HG03095 (cell line): ENCODE measurements around the gene AMHR2.
"Not testable (repeated sequence)": the region's sequence is repeated elsewhere in the genome, so short reads cannot be mapped to it uniquely, and the experiment has no call there.

Experiments
- ATAC-seq: cut with Tn5 transposase; IDR thresholded peaks from one replicate; pipeline ENCODE4 v1.9.1; 2021; ENCODE audit warnings: moderate library complexity; ENCODE audit not compliant: unreplicated experiment

The AMHR2 gene

DNA sequence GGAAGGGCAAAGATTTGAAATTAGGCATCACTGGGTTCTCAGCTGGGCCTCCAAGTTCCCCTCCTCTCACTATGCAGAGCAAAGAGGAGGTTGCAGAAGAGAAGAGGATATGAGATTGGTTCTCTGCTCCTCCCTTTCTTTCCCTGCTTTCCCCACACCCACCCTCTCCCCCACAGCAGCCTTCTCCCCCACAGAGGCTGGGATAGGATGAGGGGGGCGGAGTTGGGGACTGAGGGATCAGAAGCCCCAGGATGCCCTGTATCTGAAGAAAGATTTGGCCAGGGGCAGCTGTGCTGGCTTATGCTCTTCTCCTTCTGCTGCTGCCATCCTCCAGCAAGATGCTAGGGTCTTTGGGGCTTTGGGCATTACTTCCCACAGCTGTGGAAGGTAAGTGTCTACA, at the start of gene AMHR2:
Gene AMHR2, plus strand, starts transcription at position 259 of the 400 bp plus-strand sequence. Its CDS starts 80 bp downstream, at position 339.
- ATAC-seq = no peak

- ATAC-seq = not testable (repeated sequence)
These were observed 49.4 kb upstream of the AMHR2 start for GRCh38 chr12:53374277-53374676.

GRCh38 chr12:53376747-53377146, 46.9 kb upstream of the AMHR2 start:
- ATAC-seq = no peak

- ATAC-seq = no peak
These were observed 45.4 kb upstream of the AMHR2 start for GRCh38 chr12:53378222-53378621.

DNA sequence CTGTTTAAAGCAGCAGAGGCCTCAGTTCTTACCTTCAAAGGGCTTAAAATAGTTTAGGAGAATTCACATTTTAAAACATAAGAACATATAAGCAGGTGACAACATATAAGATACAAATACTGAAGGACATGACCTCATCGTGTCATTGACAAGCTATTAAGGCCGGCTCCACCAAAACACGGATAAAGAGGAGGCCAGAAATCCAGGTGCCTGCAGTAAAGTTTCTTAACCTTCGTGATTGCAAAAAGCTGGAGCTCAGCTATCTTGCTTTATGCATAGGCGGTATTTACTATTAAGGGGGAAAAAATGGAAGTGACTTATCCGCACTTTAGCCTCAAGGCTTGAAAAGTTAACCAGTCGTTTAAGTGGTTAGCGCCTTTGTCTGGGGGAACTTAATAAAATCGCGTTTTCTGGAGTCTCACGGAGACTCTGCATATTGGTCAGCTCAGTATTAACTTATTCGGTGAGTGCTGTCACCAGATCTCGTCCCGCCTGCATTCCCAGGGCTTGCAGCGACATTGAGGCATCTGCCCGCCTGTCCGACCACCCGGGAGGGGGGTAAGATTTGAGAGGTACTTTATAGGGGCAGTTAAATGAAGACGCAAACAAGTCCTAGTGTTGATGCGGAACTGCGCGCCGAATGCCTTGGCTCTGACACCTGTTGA, 44.8 kb upstream of the AMHR2 start:
- ATAC-seq = no peak

GRCh38 chr12:53379389-53380103, 44.1 kb upstream of the AMHR2 start:
- ATAC-seq = peak; percentile 64

GRCh38 chr12:53380104-53380793, 43.4 kb upstream of the AMHR2 start, which contains the start of gene SP1:
Gene SP1, plus strand, starts transcription at chr12:53380176. Its CDS starts 116 bp downstream, at chr12:53380292.
- peak; percentile 37 for ATAC-seq

- no peak for ATAC-seq
These were observed 42.6 kb upstream of the AMHR2 start for GRCh38 chr12:53380794-53381730.

- no peak for ATAC-seq
These were observed 41.7 kb upstream of the AMHR2 start for GRCh38 chr12:53381731-53382630.

DNA sequence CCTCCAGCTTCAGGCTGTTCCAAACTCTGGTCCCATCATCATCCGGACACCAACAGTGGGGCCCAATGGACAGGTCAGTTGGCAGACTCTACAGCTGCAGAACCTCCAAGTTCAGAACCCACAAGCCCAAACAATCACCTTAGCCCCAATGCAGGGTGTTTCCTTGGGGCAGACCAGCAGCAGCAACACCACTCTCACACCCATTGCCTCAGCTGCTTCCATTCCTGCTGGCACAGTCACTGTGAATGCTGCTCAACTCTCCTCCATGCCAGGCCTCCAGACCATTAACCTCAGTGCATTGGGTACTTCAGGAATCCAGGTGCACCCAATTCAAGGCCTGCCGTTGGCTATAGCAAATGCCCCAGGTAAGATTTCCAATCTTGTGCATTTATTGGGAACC, 40.4 kb upstream of the AMHR2 start:
- ATAC-seq = no peak

DNA sequence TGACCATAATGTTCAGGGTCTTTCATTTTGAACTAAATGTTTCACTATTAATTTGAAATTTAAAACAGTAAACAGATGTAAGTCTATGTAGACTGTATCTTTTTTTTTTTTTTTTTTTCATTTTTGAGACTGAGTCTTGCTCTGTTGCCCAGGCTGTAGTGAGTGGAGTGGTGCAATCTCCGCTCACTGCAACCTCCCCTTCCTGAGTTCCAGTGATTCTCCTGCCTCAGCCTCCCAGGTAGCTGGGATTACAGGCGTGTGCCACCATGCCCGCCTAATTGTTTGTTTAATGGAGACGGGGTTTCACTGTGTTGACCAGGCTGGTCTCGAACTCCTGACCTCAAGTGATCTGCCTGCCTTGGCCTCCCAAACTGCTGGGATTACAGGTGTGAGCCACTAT, 37.3 kb upstream of the AMHR2 start:
- ATAC-seq = not testable (repeated sequence)

DNA sequence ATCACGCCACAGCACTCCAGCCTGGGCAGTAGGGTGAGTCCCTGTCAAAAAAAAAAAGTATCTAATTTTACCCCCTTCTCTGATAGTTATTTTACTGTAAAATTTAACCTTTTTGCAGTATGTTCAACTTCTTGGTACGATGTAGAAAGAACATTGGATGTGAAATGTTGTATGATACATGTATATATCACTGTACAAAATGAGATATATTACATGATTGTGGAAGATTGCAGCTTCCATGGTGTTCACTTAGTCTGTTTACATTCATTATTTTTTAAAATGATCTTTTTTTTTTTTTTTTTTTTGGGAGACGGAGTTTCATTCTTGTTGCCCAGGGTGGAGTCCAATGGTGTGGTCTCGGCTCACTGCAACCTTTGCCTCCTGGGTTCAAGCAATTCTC, 34.7 kb upstream of the AMHR2 start:
- ATAC-seq = no peak

DNA sequence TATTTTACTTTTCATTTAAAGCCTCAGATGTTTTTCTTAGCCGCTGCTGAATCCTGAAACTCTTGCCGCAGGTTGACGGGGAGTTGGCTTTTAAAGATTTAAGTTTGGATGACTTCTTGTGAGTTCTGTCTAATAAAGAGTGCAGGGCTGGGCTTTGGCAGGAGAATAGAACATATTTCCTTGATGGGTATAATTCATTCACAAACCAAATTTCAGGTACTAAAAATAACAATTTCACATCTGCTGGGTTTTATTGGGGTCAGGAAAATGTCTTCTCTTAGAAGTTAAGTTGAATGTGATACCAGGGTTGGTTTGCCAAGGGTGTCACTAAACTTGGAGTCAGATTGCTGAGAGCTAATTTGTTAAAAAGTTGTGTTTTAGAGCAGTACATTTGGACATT, 34.0 kb upstream of the AMHR2 start:
- no peak for ATAC-seq

GRCh38 chr12:53391724-53392123, 31.9 kb upstream of the AMHR2 start:
- no peak for ATAC-seq

- no peak for ATAC-seq
These were observed 23.8 kb upstream of the AMHR2 start for GRCh38 chr12:53399896-53400295.

- not testable (repeated sequence) for ATAC-seq
These were observed 21.3 kb upstream of the AMHR2 start for GRCh38 chr12:53402351-53402750.

DNA sequence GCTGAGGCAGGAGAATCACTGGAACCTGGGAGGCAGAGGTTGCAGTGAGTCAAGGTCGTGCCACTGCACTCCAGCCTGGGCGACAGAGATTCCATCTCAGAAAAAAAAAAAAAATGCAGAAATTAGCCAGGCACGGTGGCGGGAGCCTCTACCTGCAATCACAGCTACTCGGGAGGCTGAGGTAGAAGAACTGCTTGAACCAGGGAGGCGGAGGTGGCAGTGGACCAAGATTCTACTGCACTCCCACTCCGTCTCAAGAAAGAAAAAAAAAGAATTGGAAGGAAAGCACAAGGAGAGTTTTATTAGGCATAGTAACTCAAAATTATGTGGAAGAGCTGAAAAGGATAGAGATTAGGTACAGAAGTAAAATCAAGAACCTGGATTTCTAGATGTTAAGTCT, 20.8 kb upstream of the AMHR2 start:
- ATAC-seq = no peak

GRCh38 chr12:53410951-53411350, 12.7 kb upstream of the AMHR2 start:
- no peak for ATAC-seq

- no peak for ATAC-seq
These were observed 10.0 kb upstream of the AMHR2 start for GRCh38 chr12:53413485-53414204.
